T-helper 1 cell (primary cell): ENCODE measurements around the gene MARK4.

Experiments used
- DNase-seq, 5 donors: peaks; one replicate each; pipeline ENCODE4 v3.0.0-alpha.2; 2012 to 2020

The MARK4 gene

GRCh38 chr19:45342911-45343310 is 91.8 kb downstream of the MARK4 start:
- no peak for DNase-seq

- no peak for DNase-seq
Observed at GRCh38 chr19:45344621-45345505, 93.8 kb downstream of the MARK4 start.

DNA sequence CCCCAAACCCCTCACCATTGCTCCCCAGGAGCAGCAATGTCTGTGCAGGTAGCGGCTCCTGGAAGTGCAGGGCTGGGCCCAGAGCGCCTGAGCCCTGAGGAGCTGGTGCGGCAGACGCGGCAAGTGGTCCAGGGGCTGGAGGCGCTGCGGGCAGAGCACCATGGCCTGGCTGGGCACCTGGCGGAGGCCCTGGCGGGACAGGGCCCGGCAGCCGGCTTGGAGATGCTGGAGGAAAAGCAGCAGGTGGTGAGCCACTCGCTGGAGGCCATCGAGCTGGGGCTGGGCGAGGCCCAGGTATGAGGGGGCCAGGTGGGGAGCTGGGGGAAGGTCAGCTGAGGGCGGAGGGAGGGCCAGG is 94.4 kb downstream of the MARK4 start:
- no peak for DNase-seq

GRCh38 chr19:45346449-45346848 is 95.4 kb downstream of the MARK4 start:
- no peak for DNase-seq

DNA sequence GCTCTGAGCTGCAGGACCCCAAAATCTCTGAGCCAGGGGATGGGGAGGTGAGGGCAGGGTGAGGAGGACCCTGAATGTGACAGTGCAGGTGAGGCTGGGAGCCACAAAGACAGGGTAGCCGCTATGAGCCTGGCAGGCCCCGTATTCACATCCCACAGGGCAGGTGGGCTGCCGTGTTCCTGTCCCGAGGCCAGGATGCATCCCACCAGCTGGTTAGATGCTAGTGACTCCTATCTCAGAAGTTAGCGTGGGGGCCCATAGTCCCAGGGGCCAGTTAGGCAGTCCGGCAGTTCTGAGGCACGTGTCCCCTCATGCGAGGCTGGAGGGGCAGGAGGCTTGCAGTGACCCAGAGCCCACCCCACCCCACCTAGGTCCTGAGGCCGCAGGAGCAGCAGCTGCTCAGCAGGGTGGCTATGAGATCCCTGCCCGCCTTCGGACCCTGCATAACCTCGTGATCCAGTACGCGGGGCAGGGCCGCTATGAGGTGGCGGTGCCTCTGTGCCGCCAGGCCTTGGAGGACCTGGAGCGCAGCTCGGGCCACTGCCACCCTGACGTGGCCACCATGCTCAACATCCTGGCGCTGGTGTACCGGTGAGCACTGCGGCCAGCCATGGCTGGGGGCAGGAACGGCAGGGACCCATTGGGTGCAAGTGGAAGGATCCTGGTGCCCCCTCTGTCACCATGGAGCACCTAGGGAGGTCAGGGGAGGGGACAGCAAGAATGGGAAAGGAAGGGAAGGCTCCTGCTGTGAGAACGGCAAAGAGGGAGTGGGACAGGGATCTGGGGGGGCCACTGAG is 96.7 kb downstream of the MARK4 start:
- no peak for DNase-seq

DNA sequence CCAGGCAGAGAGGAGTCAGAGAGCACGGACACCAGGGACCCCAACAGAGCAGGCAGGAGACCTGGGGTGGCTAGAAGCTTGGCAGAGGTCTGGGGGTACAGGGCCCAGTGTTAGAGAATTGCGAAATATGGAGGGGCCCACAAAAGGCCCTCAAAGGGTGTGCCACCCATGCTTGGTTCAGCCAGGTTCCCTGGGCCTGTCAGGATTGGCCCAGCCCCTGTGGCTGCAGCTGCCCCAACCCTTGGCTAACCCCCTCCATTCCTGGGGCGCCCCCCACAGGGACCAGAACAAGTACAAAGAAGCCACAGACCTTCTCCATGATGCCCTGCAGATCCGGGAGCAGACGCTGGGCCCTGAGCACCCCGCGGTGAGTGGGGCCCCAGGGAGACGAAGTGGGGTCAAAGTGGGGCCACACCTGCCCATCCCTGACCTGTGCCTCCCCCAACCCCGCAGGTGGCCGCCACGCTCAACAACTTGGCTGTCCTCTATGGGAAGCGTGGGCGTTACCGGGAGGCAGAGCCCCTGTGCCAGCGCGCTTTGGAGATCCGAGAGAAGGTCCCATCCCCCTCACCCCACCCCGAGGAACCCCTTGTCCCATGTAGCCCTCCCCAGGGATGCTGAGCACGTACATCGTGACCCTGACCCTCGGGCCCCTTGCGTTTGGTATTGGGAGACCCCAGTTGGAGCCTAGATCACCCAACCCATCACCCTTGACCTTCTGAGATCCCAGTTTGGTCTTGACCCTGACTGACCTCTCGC is 97.5 kb downstream of the MARK4 start:
- no peak for DNase-seq

DNA sequence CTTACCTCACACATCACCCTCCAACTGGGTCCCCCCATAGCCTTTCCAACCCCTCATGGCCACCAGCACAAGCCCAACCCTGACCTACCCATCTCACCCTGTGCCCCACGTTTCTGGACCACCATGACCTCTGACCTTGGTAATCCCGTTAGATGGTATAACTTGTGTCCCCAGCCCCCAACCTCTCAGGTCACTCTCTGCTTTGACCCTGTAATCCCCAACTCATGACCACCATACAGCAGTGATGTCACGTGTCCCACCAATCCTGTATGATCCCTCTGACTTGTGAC is 98.0 kb downstream of the MARK4 start:
- DNase-seq, result no peak

DNA sequence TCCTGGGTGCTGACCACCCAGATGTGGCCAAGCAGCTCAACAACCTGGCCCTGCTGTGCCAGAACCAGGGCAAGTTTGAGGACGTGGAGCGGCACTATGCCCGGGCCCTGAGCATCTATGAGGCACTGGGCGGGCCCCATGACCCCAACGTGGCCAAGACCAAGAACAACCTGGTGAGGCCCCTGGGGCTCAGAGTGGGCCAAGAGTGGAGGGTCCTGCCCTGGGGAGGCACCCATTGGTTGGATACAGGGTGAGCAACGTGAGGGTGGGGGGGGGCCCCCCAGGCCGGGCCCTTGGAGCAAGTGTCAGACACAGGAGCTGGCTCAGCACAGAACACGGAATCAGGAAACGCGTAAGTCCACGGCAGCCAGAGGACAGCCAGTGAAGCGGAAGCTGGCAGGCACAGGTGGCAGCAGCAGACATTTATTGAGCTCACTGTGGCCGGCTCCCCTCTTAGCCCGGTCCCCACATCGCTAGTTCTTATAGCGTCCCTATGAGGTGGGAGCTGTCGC is 98.4 kb downstream of the MARK4 start:
- no peak for DNase-seq

GRCh38 chr19:45350477-45351058 is 99.5 kb downstream of the MARK4 start:
- DNase-seq, result no peak

DNA sequence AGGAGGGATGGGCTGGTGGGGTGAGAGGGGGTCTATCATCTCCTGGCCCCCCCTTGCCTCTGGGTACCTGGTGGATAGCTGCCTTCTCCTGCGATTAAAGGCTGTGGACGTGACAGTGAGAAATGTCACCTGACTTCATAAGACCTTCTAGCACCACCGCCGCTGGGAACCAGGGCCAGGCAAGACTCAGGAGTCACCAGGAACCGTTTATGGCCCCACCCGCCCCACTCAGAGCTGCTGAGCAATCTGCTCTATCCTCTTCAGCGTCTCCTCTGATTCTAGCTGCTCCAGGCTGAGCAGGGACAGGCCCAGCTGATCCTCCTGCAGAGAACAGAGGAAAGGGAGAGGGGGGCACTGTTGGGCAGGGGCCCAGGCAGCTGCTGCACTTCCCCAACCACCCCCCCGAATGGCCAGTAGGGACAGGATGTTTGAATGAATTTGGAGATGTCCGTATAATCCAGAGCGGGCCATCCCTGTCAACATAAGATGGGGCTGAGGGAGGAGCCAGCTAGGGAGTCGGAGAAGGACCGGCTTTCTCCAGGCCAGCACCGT is 100.4 kb downstream of the MARK4 start:
- DNase-seq, result no peak

GRCh38 chr19:45352062-45352461 is 101.0 kb downstream of the MARK4 start:
- DNase-seq, result no peak

DNA sequence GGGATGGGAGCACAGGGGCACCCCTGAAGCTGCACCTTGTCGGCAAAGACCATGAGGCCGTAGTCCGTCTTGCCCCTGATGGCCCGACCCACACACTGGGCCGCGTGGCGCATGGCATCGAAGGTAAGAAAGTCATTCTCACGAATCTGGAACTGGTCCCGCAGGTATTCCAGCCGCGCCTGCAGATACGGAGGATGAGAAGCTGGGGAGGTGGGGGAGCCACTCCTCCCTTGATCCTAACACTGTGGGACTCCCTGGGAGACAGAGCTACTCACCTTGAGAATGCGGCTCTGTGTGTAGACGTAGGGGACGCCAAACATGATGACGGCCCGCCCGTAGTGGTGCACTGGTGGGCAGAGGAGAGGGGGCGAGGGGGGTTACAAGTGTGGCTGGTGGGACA is 101.4 kb downstream of the MARK4 start:
- no peak for DNase-seq

GRCh38 chr19:45352914-45353796 is 102.1 kb downstream of the MARK4 start:
- DNase-seq, result no peak

GRCh38 chr19:45354241-45354842 is 103.3 kb downstream of the MARK4 start:
- DNase-seq, result no peak
